ENCODE results near the gene MYADM. TPM values are rescaled to one million over a fixed set of nuclear protein-coding genes. Genes with fewer than 3 reads are reported as not detected.

Gene MYADM
- total RNA-seq, 1 donor, result 146 TPM

DNA sequence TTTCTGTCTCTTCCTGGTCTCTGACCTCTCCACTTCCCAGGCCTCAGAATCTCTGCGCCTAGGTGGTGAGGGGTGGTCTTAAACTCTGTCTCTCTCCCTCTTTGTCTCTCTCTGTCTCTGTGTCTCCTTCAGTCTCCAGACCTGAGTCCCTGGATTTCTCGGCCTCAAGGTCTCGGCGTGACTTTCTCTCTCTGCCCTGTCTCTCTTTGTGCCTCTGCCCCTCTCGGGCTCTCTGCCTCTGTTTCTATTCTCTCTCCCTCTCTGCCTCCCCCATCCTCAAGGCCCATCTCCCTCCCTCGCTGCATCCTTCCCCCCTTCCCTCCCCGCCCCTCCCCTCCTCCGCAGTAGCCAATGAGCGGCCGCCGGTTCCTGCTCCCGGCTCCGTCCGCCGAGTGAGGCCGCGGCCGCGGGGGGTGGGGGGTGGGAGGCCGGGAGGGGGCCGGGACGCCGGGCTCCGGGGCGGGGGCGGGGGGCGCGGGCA, 41.3 kb downstream of the MYADM start, which contains the start of gene CACNG7:
Gene CACNG7 (plus strand): TSS at position 344 of the 481 bp plus-strand sequence. CDS start 3,554 bp downstream, outside the sequence.
- no peak for DNase-seq (ENCODE audit: low read depth in 2 of 3, low spot score in 2 of 3)

GRCh38 chr19:53909471-53910169, 41.9 kb downstream of the MYADM start:
- DNase-seq (ENCODE audit: low read depth in 2 of 3, low spot score in 2 of 3), result no peak

GRCh38 chr19:53910170-53910518, 42.5 kb downstream of the MYADM start:
- DNase-seq (ENCODE audit: low read depth in 2 of 3, low spot score in 2 of 3), result no peak

GRCh38 chr19:53912653-53913052, 45.0 kb downstream of the MYADM start:
- DNase-seq (ENCODE audit: low read depth in 2 of 3, low spot score in 2 of 3), result no peak

DNA sequence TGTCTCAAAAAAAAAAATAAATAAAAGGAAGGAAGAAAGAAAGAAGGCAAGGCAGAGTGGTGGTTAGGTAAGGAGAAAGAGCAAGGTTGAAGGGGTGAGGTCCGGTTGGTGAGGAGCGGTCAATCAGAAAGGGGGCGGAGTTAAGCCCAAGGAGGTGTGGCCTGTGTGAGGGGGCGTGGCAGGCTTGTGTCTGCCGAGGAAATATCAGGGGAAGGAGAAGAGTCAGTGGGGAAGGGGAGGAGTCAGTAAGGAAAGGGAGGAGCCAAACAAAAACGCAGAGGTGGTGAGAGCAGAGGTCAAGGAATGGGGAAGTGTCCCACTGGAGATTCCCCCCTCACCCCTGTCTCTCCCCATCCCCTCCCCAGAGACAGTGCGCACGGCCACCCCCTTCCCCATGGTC, 47.3 kb downstream of the MYADM start:
- no peak for DNase-seq (ENCODE audit: low read depth in 2 of 3, low spot score in 2 of 3)

GRCh38 chr19:53916004-53916403, 48.3 kb downstream of the MYADM start:
- no peak for DNase-seq (ENCODE audit: low read depth in 2 of 3, low spot score in 2 of 3)

DNA sequence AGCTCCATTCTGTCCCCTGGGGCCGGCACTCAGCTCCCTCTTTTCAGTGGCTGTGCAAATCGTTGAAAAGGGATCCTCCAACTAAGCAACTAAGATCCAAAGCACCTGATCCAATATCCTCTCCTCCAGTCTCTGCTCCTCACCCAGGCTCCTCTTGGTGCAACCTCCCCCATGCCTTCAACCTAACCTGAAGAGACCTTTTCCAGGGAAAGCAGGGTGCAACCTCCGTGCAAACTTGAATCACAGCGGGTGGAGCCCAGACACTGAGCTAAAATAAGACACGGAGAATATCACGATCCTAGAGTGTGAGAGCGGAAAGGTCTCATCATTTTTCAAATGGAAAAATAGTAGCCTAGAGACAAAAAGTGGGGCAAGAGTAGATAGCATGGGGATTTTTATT, 49.7 kb downstream of the MYADM start:
- DNase-seq (ENCODE audit: low read depth in 2 of 3, low spot score in 2 of 3), result no peak

Other genes starting within 250 kb of the MYADM start
- gene DPRX, start 235.9 kb upstream of the MYADM start, total RNA-seq, result not detected
- 2.7 TPM for gene NLRP12, start 43.6 kb upstream of the MYADM start, total RNA-seq
- under 0.01 TPM for gene PRKCG, start 14.3 kb downstream of the MYADM start, total RNA-seq
- not detected for gene CACNG7, start 41.4 kb downstream of the MYADM start, total RNA-seq
- under 0.01 TPM for gene CACNG8, start 95.1 kb downstream of the MYADM start, total RNA-seq
- 0.27 TPM for gene CACNG6, start 123.8 kb downstream of the MYADM start, total RNA-seq
- 2.2 TPM for gene VSTM1, start 196.0 kb downstream of the MYADM start, total RNA-seq
- not detected for gene TARM1, start 213.5 kb downstream of the MYADM start, total RNA-seq
- 0.54 TPM for gene OSCAR, start 232.9 kb downstream of the MYADM start, total RNA-seq
- gene NDUFA3, start 235.0 kb downstream of the MYADM start, total RNA-seq, result 18.9 TPM
- gene TFPT, start 247.8 kb downstream of the MYADM start, total RNA-seq, result 14.3 TPM
- 77.0 TPM for gene PRPF31, start 247.9 kb downstream of the MYADM start, total RNA-seq